AG10803 (cell line): ENCODE measurements around the gene CTCF.

Source experiments
- DNase-seq: peaks from one replicate; pipeline ENCODE4 v3.0.0; 2010; ENCODE audit warnings: low read depth
- H3K4me3 ChIP-seq: 2 replicates; pipeline ENCODE4 v1.5.1; 2011; ENCODE audit warnings: mild to moderate bottlenecking, low read length, control low read depth
- TF ChIP-seq, protein P1 (sequence below): conservative IDR thresholded peaks from 2 replicates; pipeline ENCODE4 v1.5.1; 2011; ENCODE audit warnings: mild to moderate bottlenecking, low read length, control low read depth, inconsistent platforms

Gene CTCF

DNA sequence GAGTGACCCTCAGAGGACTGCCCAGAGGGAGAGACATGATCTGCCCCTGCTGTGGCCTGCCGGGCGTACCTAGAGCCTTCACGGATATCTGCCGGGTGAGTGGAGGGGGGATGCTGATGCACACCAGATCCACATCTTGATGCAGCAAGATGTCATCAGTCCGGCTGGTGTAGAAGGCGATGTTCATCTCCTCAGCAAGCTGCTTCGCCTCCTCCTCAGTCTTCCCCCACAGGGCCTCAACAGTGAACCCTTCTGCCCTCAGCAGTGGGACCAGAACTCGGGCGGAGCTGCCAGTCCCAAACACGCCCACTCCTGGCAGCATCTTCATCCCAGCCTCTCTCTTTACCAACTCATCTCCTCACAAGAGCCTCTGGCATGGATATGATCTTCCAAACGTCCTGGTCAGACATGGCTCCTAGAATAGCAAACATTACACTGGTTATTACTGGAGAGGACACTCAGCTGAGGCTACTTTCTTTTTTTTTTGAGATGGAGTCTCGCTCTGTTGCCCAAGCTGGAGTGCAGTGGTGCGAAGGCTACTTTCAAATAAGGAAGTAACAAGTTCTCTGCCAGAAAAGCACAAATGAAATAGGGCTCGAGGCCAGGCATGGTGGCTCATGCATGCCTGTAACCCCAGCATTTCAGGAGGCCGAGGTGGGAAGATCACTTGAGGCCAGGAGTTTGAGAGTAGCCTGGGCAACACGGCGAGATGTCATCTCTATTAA, 123.2 kb downstream of the CTCF start:
- no peak overlapping the region for H3K4me3 ChIP-seq
- DNase-seq = no peak
- TF ChIP-seq, protein P1, sequence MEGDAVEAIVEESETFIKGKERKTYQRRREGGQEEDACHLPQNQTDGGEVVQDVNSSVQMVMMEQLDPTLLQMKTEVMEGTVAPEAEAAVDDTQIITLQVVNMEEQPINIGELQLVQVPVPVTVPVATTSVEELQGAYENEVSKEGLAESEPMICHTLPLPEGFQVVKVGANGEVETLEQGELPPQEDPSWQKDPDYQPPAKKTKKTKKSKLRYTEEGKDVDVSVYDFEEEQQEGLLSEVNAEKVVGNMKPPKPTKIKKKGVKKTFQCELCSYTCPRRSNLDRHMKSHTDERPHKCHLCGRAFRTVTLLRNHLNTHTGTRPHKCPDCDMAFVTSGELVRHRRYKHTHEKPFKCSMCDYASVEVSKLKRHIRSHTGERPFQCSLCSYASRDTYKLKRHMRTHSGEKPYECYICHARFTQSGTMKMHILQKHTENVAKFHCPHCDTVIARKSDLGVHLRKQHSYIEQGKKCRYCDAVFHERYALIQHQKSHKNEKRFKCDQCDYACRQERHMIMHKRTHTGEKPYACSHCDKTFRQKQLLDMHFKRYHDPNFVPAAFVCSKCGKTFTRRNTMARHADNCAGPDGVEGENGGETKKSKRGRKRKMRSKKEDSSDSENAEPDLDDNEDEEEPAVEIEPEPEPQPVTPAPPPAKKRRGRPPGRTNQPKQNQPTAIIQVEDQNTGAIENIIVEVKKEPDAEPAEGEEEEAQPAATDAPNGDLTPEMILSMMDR = no peak
